Endodermal cell (in vitro differentiated cells): ENCODE data around the gene PRKCQ. TPM values are rescaled to one million over a fixed set of nuclear protein-coding genes. Genes with fewer than 3 reads are reported as not detected.

ENCODE experiments used
- DNase-seq: peaks from one replicate; pipeline ENCODE4 v3.0.0-alpha.2; 2017
- H3K27ac ChIP-seq: 2 replicates; pipeline ENCODE4 v1.5.1; 2013; ENCODE audit warnings: mild to moderate bottlenecking, low read depth, low read length, moderate library complexity
- H3K27me3 ChIP-seq: 2 replicates; pipeline ENCODE4 v1.6.1; 2013; ENCODE audit warnings: mild to moderate bottlenecking, low read length, moderate library complexity; ENCODE audit not compliant: insufficient read depth, control insufficient read depth, poor library complexity, severe bottlenecking
- H3K36me3 ChIP-seq: 2 replicates; pipeline ENCODE4 v1.7.0; 2013; ENCODE audit warnings: mild to moderate bottlenecking, low read length, moderate library complexity; ENCODE audit not compliant: control insufficient read depth, insufficient read depth
- H3K4me1 ChIP-seq: one replicate; pipeline ENCODE4 v1.7.0; 2013; ENCODE audit warnings: low read length; ENCODE audit not compliant: control insufficient read depth, insufficient read depth
- H3K4me3 ChIP-seq: 2 replicates; pipeline ENCODE4 v1.5.1; 2013; ENCODE audit warnings: mild to moderate bottlenecking, low read length, moderate library complexity
- H3K9ac ChIP-seq: 2 replicates; pipeline ENCODE4 v1.6.1; 2013; ENCODE audit warnings: mild to moderate bottlenecking, low read length, moderate library complexity; ENCODE audit not compliant: poor library complexity, severe bottlenecking; ENCODE audit errors: extremely low read depth
- H3K9me3 ChIP-seq: 2 replicates; pipeline ENCODE4 v1.6.1; 2013; ENCODE audit warnings: mild to moderate bottlenecking, low read length, moderate library complexity; ENCODE audit not compliant: control insufficient read depth
- H3K27ac Mint-ChIP-seq: 2 replicates; pipeline ENCODE4 v1.8.0; 2020; ENCODE audit warnings: mixed read lengths
- H3K27me3 Mint-ChIP-seq: 2 replicates; pipeline ENCODE4 v1.8.0; 2021; ENCODE audit warnings: mild to moderate bottlenecking, mixed read lengths; ENCODE audit not compliant: insufficient read depth
- H3K36me3 Mint-ChIP-seq: 2 replicates; pipeline ENCODE4 v1.8.0; 2020; ENCODE audit warnings: low read depth, mixed read lengths
- H3K4me1 Mint-ChIP-seq: 2 replicates; pipeline ENCODE4 v1.8.0; 2020; ENCODE audit warnings: mixed read lengths
- H3K4me3 Mint-ChIP-seq: 2 replicates; pipeline ENCODE4 v1.8.0; 2020; ENCODE audit warnings: mild to moderate bottlenecking, moderate library complexity, mixed read lengths
- H3K9me3 Mint-ChIP-seq: 2 replicates; pipeline ENCODE4 v1.8.0; 2020; ENCODE audit warnings: mild to moderate bottlenecking, mixed read lengths
- CTCF ChIP-seq: fragments of 200-600 bp; sonication (generic); conservative IDR thresholded peaks from 2 replicates; pipeline ENCODE4 v1.5.0; 2021; ENCODE audit warnings: antibody characterized with exemption, mild to moderate bottlenecking
- WGBS, 2 experiments: methylation state at CpG; one replicate each; pipeline versions ENCODE4 v1.1.5 to v1.1.7; 2013; ENCODE audit warnings: missing lambda C conversion rate in 2 of 2, mixed read lengths in 1 of 2; ENCODE audit not compliant: insufficient coverage in 1 of 2, insufficient read length in 1 of 2; 5-methylcytosine and 5-hydroxymethylcytosine counted together
- total RNA-seq, 2 donors: library from RNA; stranded (reverse); fragmentation: NEBNext Ultra II Directional in 1 of 2; extraction: Animal tissue kit (Norgen Biotek cat#: 25700) in 1 of 2; gene quantifications; 2 replicates in 1 of 2; 3 replicates in 1 of 2; pipeline ENCODE4 v1.2.1, GENCODE V29; 2021

The PRKCQ gene
- total RNA-seq, 2 donors from 2014 or later: 24.3 to 29.1 TPM

DNA sequence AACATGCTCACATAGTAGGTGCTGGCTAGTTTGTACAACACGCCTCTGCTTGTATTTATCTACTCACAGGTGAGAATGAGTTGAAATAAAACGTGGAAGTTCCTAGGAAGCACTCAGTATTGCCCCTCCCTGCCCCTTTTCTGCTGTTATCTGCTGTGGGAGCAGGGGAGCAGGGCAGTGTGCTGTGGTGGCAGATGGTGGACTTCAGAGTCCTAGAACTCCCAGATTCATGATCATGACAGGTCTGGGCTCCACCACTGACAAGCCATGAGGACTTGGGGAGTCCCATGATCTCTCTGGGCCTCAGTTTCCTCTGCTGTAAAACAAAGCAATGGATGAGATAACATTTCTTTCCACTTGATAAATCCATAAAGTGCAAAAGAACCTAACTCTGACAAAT is 11.6 kb upstream of the PRKCQ start:
- Mint-ChIP-seq H3K27ac (no peak overlapping the region), H3K9me3 (no peaks in the 10 kb centered on the region), H3K4me3 (no peak overlapping the region), H3K27me3 (no peaks in the 10 kb centered on the region), H3K4me1 (peaks cover 6% of the 10 kb centered on the region), H3K36me3 (peaks cover 4% of the 10 kb centered on the region)
- Histone ChIP-seq H3K36me3 (peaks cover 4% of the 10 kb centered on the region), H3K9ac (no peak overlapping the region), H3K9me3 (no peaks in the 10 kb centered on the region), H3K4me3 (no peak overlapping the region), H3K27me3 (no peaks in the 10 kb centered on the region), H3K4me1 (peaks cover 4% of the 10 kb centered on the region), H3K27ac (no peak overlapping the region)
- no peak for TF ChIP-seq CTCF
- 78 to 84% methylated on average over 2 of the region's 2 CpGs for WGBS, 2 experiments
- DNase-seq: no peak

DNA sequence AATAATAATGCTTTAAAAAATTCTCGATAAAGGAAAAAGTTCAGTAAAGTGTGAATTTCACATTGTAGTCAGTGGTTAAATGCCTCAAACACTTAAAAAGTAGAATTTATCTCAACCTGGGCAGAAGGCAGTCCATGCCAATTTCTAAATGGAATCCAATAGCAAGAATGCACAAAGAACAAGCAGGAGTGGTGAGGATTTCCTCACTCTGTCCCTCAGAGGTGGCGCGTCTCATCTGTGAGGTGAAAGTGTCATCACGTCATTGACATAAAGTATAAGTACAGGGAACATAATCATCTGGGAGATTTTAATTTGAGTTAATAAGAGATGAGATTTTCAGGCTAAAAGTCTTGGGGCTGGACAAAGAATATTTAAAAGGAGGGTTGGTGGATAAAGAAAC is 10.0 kb upstream of the PRKCQ start:
- no peak overlapping the region for H3K4me3 Mint-ChIP-seq
- no peak for TF ChIP-seq CTCF
- 89 to 96% methylated on average over 4 of the region's 4 CpGs for WGBS, 2 experiments

GRCh38 chr10:6589287-6590094 is 9.4 kb upstream of the PRKCQ start:
- Mint-ChIP-seq H3K4me3 (no peak overlapping the region), H3K9me3 (no peaks in the 10 kb centered on the region), H3K27ac (no peak overlapping the region), H3K27me3 (no peaks in the 10 kb centered on the region), H3K4me1 (peaks cover 5% of the 10 kb centered on the region), H3K36me3 (peaks cover 14% of the 10 kb centered on the region)
- no peak for DNase-seq
- TF ChIP-seq CTCF: no peak
- no peak overlapping the region for H3K4me3 ChIP-seq
- H3K9me3 ChIP-seq: no peaks in the 10 kb centered on the region
- H3K27ac ChIP-seq: no peak overlapping the region
- WGBS, 2 experiments: 80 to 82% methylated on average over 7 to 10 of the region's 11 CpGs
- H3K9ac ChIP-seq: no peak overlapping the region
- no peaks in the 10 kb centered on the region for H3K27me3 ChIP-seq
- peaks cover 3% of the 10 kb centered on the region for H3K4me1 ChIP-seq
- peaks cover 24% of the 10 kb centered on the region for H3K36me3 ChIP-seq

More for the DNA sequence above, 10.0 kb upstream of the PRKCQ start:
- H3K4me1 ChIP-seq: peaks cover 4% of the 10 kb centered on the region
- H3K27ac ChIP-seq: no peak overlapping the region
- Mint-ChIP-seq H3K9me3 (no peaks in the 10 kb centered on the region), H3K36me3 (peaks cover 9% of the 10 kb centered on the region), H3K4me1 (peaks cover 6% of the 10 kb centered on the region), H3K27me3 (no peaks in the 10 kb centered on the region), H3K27ac (no peak overlapping the region)
- H3K9ac ChIP-seq: no peak overlapping the region
- no peak overlapping the region for H3K4me3 ChIP-seq
- H3K36me3 ChIP-seq: peaks cover 20% of the 10 kb centered on the region
- H3K27me3 ChIP-seq: no peaks in the 10 kb centered on the region
- no peaks in the 10 kb centered on the region for H3K9me3 ChIP-seq
- no peak for DNase-seq
